Testis (tissue), 5 donors: Measurements from ENCODE around the gene MC1R. TPM values are rescaled to one million over a fixed set of nuclear protein-coding genes. Genes with fewer than 3 reads are reported as not detected.

Source experiments
- DNase-seq: peaks from one replicate; pipeline ENCODE4 v3.0.0-alpha.2; 2019
- H3K27ac ChIP-seq, 2 donors: fragments of 200-600 bp; sonication (generic); one replicate each; pipeline ENCODE4 v1.5.1; 2019
- H3K27me3 ChIP-seq: fragments of 200-600 bp; sonication (generic); one replicate; pipeline ENCODE4 v1.5.1; 2019
- H3K36me3 ChIP-seq: fragments of 200-600 bp; sonication (generic); one replicate; pipeline ENCODE4 v1.5.1; 2017; ENCODE audit warnings: low read depth; ENCODE audit errors: missing control alignments
- H3K4me1 ChIP-seq: fragments of 200-600 bp; sonication (generic); one replicate; pipeline ENCODE4 v1.5.1; 2019
- H3K4me3 ChIP-seq, 2 donors: fragments of 200-600 bp; sonication (generic); one replicate each; pipeline ENCODE4 v1.5.1; 2017 to 2019
- H3K9me3 ChIP-seq: fragments of 200-600 bp; sonication (generic); one replicate; pipeline ENCODE4 v1.5.1; 2017
- POLR2A ChIP-seq: fragments of 450-650 bp; IDR thresholded peaks from one replicate; pipeline ENCODE4 v1.6.1; 2017; ENCODE audit warnings: antibody characterized with exemption, mild to moderate bottlenecking, moderate library complexity
- WGBS, 2 donors: methylation state at CpG; one replicate each; pipeline ENCODE4 v1.1.5; 2018; 5-methylcytosine and 5-hydroxymethylcytosine counted together
- intact Hi-C: fragments of 100-400 bp; cut with DNase I; formaldehyde crosslinking; loops from one replicate; pipeline ENCODE4 v1.15.1; 2023; ENCODE audit warnings: low total_unique reads
- long read RNA-seq, 2 donors: transcript quantifications; one replicate each; lab custom pipeline, GENCODE V29; 2026
- polyA plus RNA-seq: library from polyadenylated mRNA; stranded (reverse); fragments of 350-450 nt; fragmentation: Illumina TruSeq; extraction: RNeasy Lipid Tissue Mini Kit (QIAGEN cat#74804); gene quantifications from one replicate; pipeline ENCODE4 v1.2.3, GENCODE V29; 2014; ENCODE audit warnings: low read depth, low replicate concordance; ENCODE audit not compliant: insufficient read depth
- total RNA-seq, 2 donors: library from RNA; depleted of rRNA; stranded (reverse); fragments of >200 nt; gene quantifications; one replicate each; pipeline ENCODE4 v1.2.3, GENCODE V29; 2016
- TF ChIP-seq, protein P1 (sequence below), 3 experiments: fragments of 450-650 bp in 2 of 3; fragments of 200-600 bp in 1 of 3; sonication (generic) in 1 of 3; IDR thresholded peaks; one replicate each; pipeline ENCODE4 v1.5.1; 2016 to 2019; ENCODE audit warnings: antibody characterized with exemption in 3 of 3, mild to moderate bottlenecking in 2 of 3, moderate library complexity in 1 of 3

The MC1R gene
- 10 to 100 TPM; 40.0 to 53.7 TPM for total RNA-seq
- polyA plus RNA-seq, result 30.1 TPM
- long read RNA-seq, donor 1, partial matches to known transcripts, result 0 of 3 reads
- long read RNA-seq, donor 1, other reads (novel, unspliced or antisense), result 0 of 3 reads
- long read RNA-seq, donor 2, partial matches to known transcripts, result 0 of 1 reads
- long read RNA-seq, donor 2, other reads (novel, unspliced or antisense), result 0 of 1 reads

DNA sequence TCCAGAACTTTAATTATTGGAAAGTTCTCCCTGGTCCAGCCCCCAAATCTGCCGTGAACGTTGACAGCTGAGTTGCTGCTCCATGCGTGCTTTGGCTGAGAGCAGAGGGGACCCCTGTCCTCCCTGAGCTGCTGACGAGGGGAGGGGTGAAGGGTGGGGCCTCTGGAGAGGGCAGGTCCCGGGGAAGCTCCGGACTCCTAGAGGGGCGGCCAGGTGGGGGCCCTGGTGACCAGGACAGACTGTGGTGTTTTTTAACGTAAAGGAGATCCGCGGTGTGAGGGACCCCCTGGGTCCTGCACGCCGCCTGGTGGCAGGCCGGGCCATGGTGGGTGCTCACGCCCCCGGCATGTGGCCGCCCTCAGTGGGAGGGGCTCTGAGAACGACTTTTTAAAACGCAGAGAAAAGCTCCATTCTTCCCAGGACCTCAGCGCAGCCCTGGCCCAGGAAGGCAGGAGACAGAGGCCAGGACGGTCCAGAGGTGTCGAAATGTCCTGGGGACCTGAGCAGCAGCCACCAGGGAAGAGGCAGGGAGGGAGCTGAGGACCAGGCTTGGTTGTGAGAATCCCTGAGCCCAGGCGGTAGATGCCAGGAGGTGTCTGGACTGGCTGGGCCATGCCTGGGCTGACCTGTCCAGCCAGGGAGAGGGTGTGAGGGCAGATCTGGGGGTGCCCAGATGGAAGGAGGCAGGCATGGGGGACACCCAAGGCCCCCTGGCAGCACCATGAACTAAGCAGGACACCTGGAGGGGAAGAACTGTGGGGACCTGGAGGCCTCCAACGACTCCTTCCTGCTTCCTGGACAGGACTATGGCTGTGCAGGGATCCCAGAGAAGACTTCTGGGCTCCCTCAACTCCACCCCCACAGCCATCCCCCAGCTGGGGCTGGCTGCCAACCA lies at the start of gene MC1R:
MC1R (plus strand) TSS at position 410 of the 895 bp plus-strand sequence; CDS start at position 807, 397 bp downstream.
- H3K4me3 ChIP-seq, result no peak within 1 kb of the TSS
- no peak for DNase-seq
- intact Hi-C loops, result no loop called here
- no peak within 1 kb of the TSS for H3K27ac ChIP-seq
- H3K36me3 ChIP-seq, result no peaks in the 10 kb centered on the region
- 36 to 72% methylated on average over 16 to 23 of the region's 23 CpGs for WGBS, 2 donors
- peaks cover 33% of the 10 kb centered on the region for H3K4me1 ChIP-seq
- no peaks in the 10 kb centered on the region for H3K9me3 ChIP-seq
- TF ChIP-seq, protein P1, sequence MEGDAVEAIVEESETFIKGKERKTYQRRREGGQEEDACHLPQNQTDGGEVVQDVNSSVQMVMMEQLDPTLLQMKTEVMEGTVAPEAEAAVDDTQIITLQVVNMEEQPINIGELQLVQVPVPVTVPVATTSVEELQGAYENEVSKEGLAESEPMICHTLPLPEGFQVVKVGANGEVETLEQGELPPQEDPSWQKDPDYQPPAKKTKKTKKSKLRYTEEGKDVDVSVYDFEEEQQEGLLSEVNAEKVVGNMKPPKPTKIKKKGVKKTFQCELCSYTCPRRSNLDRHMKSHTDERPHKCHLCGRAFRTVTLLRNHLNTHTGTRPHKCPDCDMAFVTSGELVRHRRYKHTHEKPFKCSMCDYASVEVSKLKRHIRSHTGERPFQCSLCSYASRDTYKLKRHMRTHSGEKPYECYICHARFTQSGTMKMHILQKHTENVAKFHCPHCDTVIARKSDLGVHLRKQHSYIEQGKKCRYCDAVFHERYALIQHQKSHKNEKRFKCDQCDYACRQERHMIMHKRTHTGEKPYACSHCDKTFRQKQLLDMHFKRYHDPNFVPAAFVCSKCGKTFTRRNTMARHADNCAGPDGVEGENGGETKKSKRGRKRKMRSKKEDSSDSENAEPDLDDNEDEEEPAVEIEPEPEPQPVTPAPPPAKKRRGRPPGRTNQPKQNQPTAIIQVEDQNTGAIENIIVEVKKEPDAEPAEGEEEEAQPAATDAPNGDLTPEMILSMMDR (IDR thresholded peaks at IDR 0.05), result peak; percentile 14 to 33 (median 21)
- no peak for TF ChIP-seq POLR2A
- H3K27me3 ChIP-seq, result no peaks in the 10 kb centered on the region

GRCh38 chr16:89869911-89870310 lies 48.8 kb upstream of the MC1R start:
- 73 to 95% methylated on average over 9 to 12 of the region's 12 CpGs for WGBS, 2 donors
- H3K9me3 ChIP-seq, result no peaks in the 10 kb centered on the region
- H3K27ac ChIP-seq, result no peak overlapping the region
- no peak overlapping the region for H3K4me3 ChIP-seq
- peak; percentile 59 for DNase-seq
- no peaks in the 10 kb centered on the region for H3K27me3 ChIP-seq
- H3K4me1 ChIP-seq, result peaks cover 20% of the 10 kb centered on the region
- TF ChIP-seq, protein P1 (IDR thresholded peaks at IDR 0.05), result no peak
- TF ChIP-seq POLR2A, result no peak
- H3K36me3 ChIP-seq, result no peaks in the 10 kb centered on the region
- intact Hi-C loops, result no loop called here

DNA sequence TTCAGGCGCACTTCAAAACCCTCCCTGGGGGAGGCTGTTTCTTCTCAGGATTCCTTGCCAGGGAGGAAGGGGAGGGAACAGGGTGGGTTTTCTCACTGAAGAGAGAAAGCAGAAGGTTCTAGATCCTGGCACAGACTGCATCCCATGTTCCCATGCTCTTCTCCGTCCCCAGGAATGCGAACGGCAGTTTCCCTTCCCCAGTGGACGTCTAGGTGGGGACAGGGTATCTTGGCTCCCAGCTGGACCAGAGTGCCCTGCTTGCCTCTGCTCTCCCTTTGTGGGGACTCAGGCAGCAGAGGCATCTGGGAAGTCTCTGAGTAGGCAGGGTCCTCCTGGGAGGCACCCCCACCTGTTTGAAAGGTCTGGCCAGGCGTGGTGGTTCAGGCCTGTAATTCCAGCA lies 48.2 kb upstream of the MC1R start:
- TF ChIP-seq, protein P1 (IDR thresholded peaks at IDR 0.05), result no peak
- TF ChIP-seq POLR2A, result no peak
- no peak for DNase-seq
- Histone ChIP-seq H3K27me3 (no peaks in the 10 kb centered on the region), H3K4me3 (no peak overlapping the region), H3K27ac (no peak overlapping the region), H3K4me1 (peaks cover 16% of the 10 kb centered on the region), H3K36me3 (no peaks in the 10 kb centered on the region), H3K9me3 (no peaks in the 10 kb centered on the region)
- 86 to 93% methylated on average over 6 of the region's 6 CpGs for WGBS, 2 donors
- intact Hi-C loops, result no loop called here

- DNase-seq, result no peak
- no peak for TF ChIP-seq POLR2A
- TF ChIP-seq, protein P1 (IDR thresholded peaks at IDR 0.05), result no peak
- intact Hi-C loops, result no loop called here
- Histone ChIP-seq H3K9me3 (no peaks in the 10 kb centered on the region), H3K27me3 (no peaks in the 10 kb centered on the region), H3K4me3 (no peak overlapping the region), H3K36me3 (no peaks in the 10 kb centered on the region), H3K27ac (no peak overlapping the region), H3K4me1 (peaks cover 16% of the 10 kb centered on the region)
- 77 to 91% methylated on average over 9 of the region's 9 CpGs for WGBS, 2 donors
These were observed 46.8 kb upstream of the MC1R start for GRCh38 chr16:89871895-89872294.
